Tibial nerve (tissue), 3 donors: ENCODE results near the gene SMAD6.

Source experiments
- CTCF ChIP-seq, 5 experiments: fragments of 200-600 bp in 3 of 5; fragments of 450-650 bp in 2 of 5; sonication (generic) in 3 of 5; IDR thresholded peaks; one replicate each; pipeline ENCODE4 v1.5.1; 2016 to 2019; ENCODE audit warnings: antibody characterized with exemption in 5 of 5, mild to moderate bottlenecking in 3 of 5, moderate library complexity in 2 of 5
- POLR2A ChIP-seq, 2 donors: fragments of 450-650 bp; IDR thresholded peaks; one replicate each; pipeline ENCODE4 v1.6.1; 2017; ENCODE audit warnings: antibody characterized with exemption in 2 of 2, mild to moderate bottlenecking in 2 of 2, moderate library complexity in 2 of 2

- TF ChIP-seq POLR2A (IDR thresholded peaks at IDR 0.05) (no peak), CTCF (IDR thresholded peaks at IDR 0.05) (no peak)
Measured at GRCh38 chr15:66778314-66778665, 76.3 kb downstream of the SMAD6 start.
